Stimulated activated effector memory CD8-positive, alpha-beta T cell treated with anti-CD3 and anti-CD28 coated beads, Interleukin-12 subunit alpha, Interleukin-12 subunit beta, amount 100 ng/mL, for 72 hours (primary cell): ENCODE measurements around the gene CCL7.

ENCODE experiments used
- ATAC-seq: fragments of 150-1000 bp; cut with Tn5 transposase; 2 replicates; pipeline ENCODE4 v1.10.0; 2021
- DNase-seq, 2 donors: peaks; one replicate each; pipeline ENCODE4 v3.0.0; 2021 to 2022; ENCODE audit warnings: low spot score in 2 of 2
- H3K27ac Mint-ChIP-seq: one replicate; pipeline ENCODE4 v1.8.0; 2022; ENCODE audit warnings: mild to moderate bottlenecking, mixed read lengths
- H3K36me3 Mint-ChIP-seq: one replicate; pipeline ENCODE4 v1.8.0; 2022; ENCODE audit warnings: mild to moderate bottlenecking, mixed read lengths
- H3K4me1 Mint-ChIP-seq: one replicate; pipeline ENCODE4 v1.8.0; 2022; ENCODE audit warnings: mixed read lengths
- H3K4me3 Mint-ChIP-seq: one replicate; pipeline ENCODE4 v1.8.0; 2022; ENCODE audit warnings: mild to moderate bottlenecking, mixed read lengths
- H3K9me3 Mint-ChIP-seq: one replicate; pipeline ENCODE4 v1.8.0; 2022; ENCODE audit warnings: mixed read lengths

The CCL7 gene

DNA sequence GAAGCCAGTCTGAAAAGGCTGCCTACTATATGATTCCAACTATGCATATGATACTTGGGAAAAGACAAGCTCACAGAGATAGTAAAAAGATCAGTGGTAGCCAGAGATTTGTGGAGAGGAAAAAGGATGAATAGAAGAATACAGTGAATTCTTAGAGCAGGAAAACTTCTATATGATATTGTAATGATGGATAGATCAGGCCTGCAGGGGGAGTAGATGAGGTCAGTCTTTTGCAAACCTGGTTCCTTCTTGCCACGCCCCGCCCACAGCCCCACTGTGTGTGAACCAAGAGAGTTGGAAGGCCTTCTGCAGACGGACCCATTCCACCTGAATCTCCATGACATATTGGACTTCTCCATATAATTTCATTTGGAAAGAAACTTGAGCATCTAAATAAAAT, 48.5 kb downstream of the CCL7 start:
- ATAC-seq (no peak), DNase-seq (no peak)
- Mint-ChIP-seq H3K9me3 (no peaks in the 10 kb centered on the region), H3K4me3 (no peak overlapping the region), H3K4me1 (no peaks in the 10 kb centered on the region), H3K27ac (no peak overlapping the region), H3K36me3 (no peaks in the 10 kb centered on the region)

GRCh38 chr17:34319039-34319483, 49.0 kb downstream of the CCL7 start, which contains the start of gene CCL8:
Gene CCL8, plus strand, starts transcription at chr17:34319435. Its CDS starts 67 bp downstream, at chr17:34319502.
- Mint-ChIP-seq H3K36me3 (no peaks in the 10 kb centered on the region), H3K9me3 (no peaks in the 10 kb centered on the region), H3K4me3 (no peak within 1 kb of the TSS), H3K4me1 (no peaks in the 10 kb centered on the region), H3K27ac (no peak within 1 kb of the TSS)
- no peak for ATAC-seq
- no peak for DNase-seq
